H9 (cell line): ENCODE measurements around the gene TOR3A. TPM values are rescaled to one million over a fixed set of nuclear protein-coding genes. Genes with fewer than 3 reads are reported as not detected.

Experiments
- DNase-seq: peaks from one replicate; pipeline ENCODE4 v3.0.0-alpha.2; 2017
- H2AFZ ChIP-seq: one replicate; pipeline ENCODE4 v1.6.1; 2013; ENCODE audit warnings: mild to moderate bottlenecking, low read length, control low read depth, moderate library complexity
- H2AK5ac ChIP-seq: 2 replicates; pipeline ENCODE4 v1.6.1; 2013; ENCODE audit warnings: low read length, control low read depth, mixed read lengths; ENCODE audit not compliant: insufficient read length
- H2BK120ac ChIP-seq: one replicate; pipeline ENCODE4 v1.6.1; 2013; ENCODE audit warnings: low read depth, mild to moderate bottlenecking, low read length, control low read depth, inconsistent platforms; ENCODE audit not compliant: poor library complexity, severe bottlenecking
- H2BK12ac ChIP-seq: 2 replicates; pipeline ENCODE4 v1.6.1; 2013; ENCODE audit warnings: low read length, control low read depth, mixed read lengths, low read depth; ENCODE audit not compliant: insufficient read length
- H2BK15ac ChIP-seq: 2 replicates; pipeline ENCODE4 v1.6.1; 2013; ENCODE audit warnings: low read depth, low read length, control low read depth
- H2BK20ac ChIP-seq: one replicate; pipeline ENCODE4 v1.6.1; 2013; ENCODE audit warnings: low read depth, mild to moderate bottlenecking, low read length, control low read depth, inconsistent platforms; ENCODE audit not compliant: poor library complexity, severe bottlenecking
- H2BK5ac ChIP-seq: 2 replicates; pipeline ENCODE4 v1.6.1; 2013; ENCODE audit warnings: low read length, control low read depth, mixed read lengths; ENCODE audit not compliant: insufficient read length
- H3K14ac ChIP-seq: 2 replicates; pipeline ENCODE4 v1.6.1; 2013; ENCODE audit warnings: low read length, control low read depth; ENCODE audit not compliant: insufficient read depth
- H3K18ac ChIP-seq: 2 replicates; pipeline ENCODE4 v1.6.1; 2013; ENCODE audit warnings: low read depth, mild to moderate bottlenecking, mixed read lengths, low read length, control low read depth; ENCODE audit not compliant: insufficient read length
- H3K23ac ChIP-seq: 2 replicates; pipeline ENCODE4 v1.6.1; 2013; ENCODE audit warnings: low read length, control low read depth, mixed read lengths, low read depth; ENCODE audit not compliant: insufficient read length
- H3K23me2 ChIP-seq: 2 replicates; pipeline ENCODE4 v1.6.1; 2013; ENCODE audit warnings: low read depth, mild to moderate bottlenecking, mixed read lengths, low read length, control low read depth; ENCODE audit not compliant: insufficient read length, poor library complexity, severe bottlenecking
- H3K27ac ChIP-seq: 2 replicates; pipeline ENCODE4 v1.5.1; 2013; ENCODE audit warnings: low read length, control low read depth, mixed read lengths, low read depth; ENCODE audit not compliant: insufficient read length
- H3K27me3 ChIP-seq: 2 replicates; pipeline ENCODE4 v1.6.1; 2013; ENCODE audit warnings: low read length, control low read depth, inconsistent platforms; ENCODE audit not compliant: insufficient read depth
- H3K4ac ChIP-seq: 2 replicates; pipeline ENCODE4 v1.6.1; 2013; ENCODE audit warnings: low read depth, mild to moderate bottlenecking, control low read depth, inconsistent platforms, low read length, moderate library complexity
- H3K4me1 ChIP-seq: 2 replicates; pipeline ENCODE4 v1.6.1; 2013; ENCODE audit warnings: low read length, control low read depth, inconsistent platforms; ENCODE audit not compliant: insufficient read depth
- H3K4me2 ChIP-seq: 2 replicates; pipeline ENCODE4 v1.6.1; 2013; ENCODE audit warnings: low read length, control low read depth, mixed read lengths; ENCODE audit not compliant: insufficient read length, insufficient read depth
- H3K56ac ChIP-seq: 2 replicates; pipeline ENCODE4 v1.6.1; 2013; ENCODE audit warnings: low read depth, mild to moderate bottlenecking, mixed read lengths, low read length, control low read depth; ENCODE audit not compliant: insufficient read length
- H3K79me1 ChIP-seq: 2 replicates; pipeline ENCODE4 v1.6.1; 2013; ENCODE audit warnings: low read depth, mild to moderate bottlenecking, moderate library complexity, low read length, control low read depth, inconsistent platforms; ENCODE audit not compliant: insufficient read depth, poor library complexity, severe bottlenecking
- H3K79me2 ChIP-seq: 2 replicates; pipeline ENCODE4 v1.6.1; 2013; ENCODE audit warnings: low read length, control low read depth, inconsistent platforms; ENCODE audit not compliant: insufficient read depth
- H3K9ac ChIP-seq: 2 replicates; pipeline ENCODE4 v1.6.1; 2013; ENCODE audit warnings: low read length, control low read depth, mixed read lengths; ENCODE audit not compliant: insufficient read length; ENCODE audit errors: extremely low read depth
- H3K9me3 ChIP-seq: one replicate; pipeline ENCODE4 v1.6.1; 2013; ENCODE audit warnings: low read depth, low read length, inconsistent platforms; ENCODE audit not compliant: control insufficient read depth
- H3T11ph ChIP-seq: one replicate; pipeline ENCODE4 v1.6.1; 2013; ENCODE audit warnings: mild to moderate bottlenecking, low read length, control low read depth, inconsistent platforms
- H4K20me1 ChIP-seq: one replicate; pipeline ENCODE4 v1.6.1; 2013; ENCODE audit not compliant: control insufficient read depth, insufficient read length, insufficient read depth
- H4K5ac ChIP-seq: 2 replicates; pipeline ENCODE4 v1.6.1; 2013; ENCODE audit warnings: low read depth, mild to moderate bottlenecking, mixed read lengths, low read length, control low read depth; ENCODE audit not compliant: insufficient read length
- H4K8ac ChIP-seq: replicated peaks from 2 replicates; pipeline ENCODE4 v1.6.1; 2013; ENCODE audit warnings: low read length, control low read depth, mixed read lengths, low read depth; ENCODE audit not compliant: insufficient read length
- H4K91ac ChIP-seq: 2 replicates; pipeline ENCODE4 v1.6.1; 2013; ENCODE audit warnings: low read depth, mild to moderate bottlenecking, moderate library complexity, mixed read lengths, low read length, control low read depth; ENCODE audit not compliant: insufficient read length
- H3K27ac Mint-ChIP-seq, 3 experiments: 2 replicates in 2 of 3; 3 replicates in 1 of 3; pipeline ENCODE4 v1.8.0; 2020 to 2021; ENCODE audit warnings: mixed read lengths in 3 of 3, mild to moderate bottlenecking in 1 of 3, moderate library complexity in 1 of 3
- H3K27me3 Mint-ChIP-seq: 2 replicates; pipeline ENCODE4 v1.8.0; 2021; ENCODE audit warnings: low read depth, mild to moderate bottlenecking, moderate library complexity, mixed read lengths
- H3K36me3 Mint-ChIP-seq, 3 experiments: 2 replicates in 2 of 3; 3 replicates in 1 of 3; pipeline ENCODE4 v1.8.0; 2020 to 2021; ENCODE audit warnings: low read depth in 3 of 3, mixed read lengths in 3 of 3; ENCODE audit not compliant: insufficient read depth in 1 of 3
- H3K4me1 Mint-ChIP-seq, 2 experiments: 2 replicates each; pipeline ENCODE4 v1.8.0; 2020; ENCODE audit warnings: mixed read lengths in 2 of 2
- H3K4me3 Mint-ChIP-seq, 2 experiments: 2 replicates in 1 of 2; 3 replicates in 1 of 2; pipeline ENCODE4 v1.8.0; 2020 to 2021; ENCODE audit warnings: mild to moderate bottlenecking in 2 of 2, mixed read lengths in 2 of 2, moderate library complexity in 1 of 2
- H3K9me3 Mint-ChIP-seq, 2 experiments: 2 replicates in 1 of 2; 3 replicates in 1 of 2; pipeline ENCODE4 v1.8.0; 2020; ENCODE audit warnings: mild to moderate bottlenecking in 2 of 2, mixed read lengths in 2 of 2, moderate library complexity in 1 of 2
- WGBS: extraction: QIAGEN DNeasy Blood & Tissue Kit; methylation state at CpG from one replicate; pipeline ENCODE4 v1.1.7; 2013; ENCODE audit warnings: missing lambda C conversion rate, low lambda C conversion rate, mixed read lengths; ENCODE audit not compliant: insufficient read length; ENCODE audit errors: extremely low coverage; 5-methylcytosine and 5-hydroxymethylcytosine counted together
- total RNA-seq: library from RNA; stranded (reverse); gene quantifications from 2 replicates; pipeline ENCODE4 v1.2.1, GENCODE V29; 2021
- TF ChIP-seq, protein P1 (sequence below): fragments of 200-600 bp; sonication (generic); conservative IDR thresholded peaks from 3 replicates; pipeline ENCODE4 v1.8.0; 2021; ENCODE audit warnings: antibody characterized with exemption, mild to moderate bottlenecking

Gene TOR3A
- total RNA-seq, 1 experiment from 2014 or later: 27.3 TPM

DNA sequence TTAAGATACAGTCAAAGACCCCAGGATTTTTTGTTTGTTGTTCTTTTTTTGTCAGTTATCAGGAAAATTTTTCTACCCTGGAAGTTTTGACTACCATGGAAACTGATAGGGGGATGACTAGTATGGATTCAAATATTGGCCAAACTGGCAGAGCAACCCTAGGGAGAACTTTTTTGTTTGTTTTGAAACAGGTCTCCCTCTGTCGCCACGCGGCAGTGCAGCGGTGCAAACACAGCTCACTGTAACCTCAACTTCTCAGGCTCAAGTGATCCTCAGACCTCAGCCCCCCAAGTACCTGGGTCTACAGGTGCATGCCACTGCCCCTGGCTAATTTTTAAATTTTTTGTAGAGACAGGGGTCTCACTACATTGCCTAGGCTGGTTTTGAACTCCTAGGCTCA, 46.6 kb downstream of the TOR3A start:
- H3K27ac Mint-ChIP-seq: peak overlapping the region in 1 of 3 experiments; percentile 14; a peak in 1 of 7 replicates
- WGBS: no CpG with 5 or more reads among the region's 4 CpGs
- Histone ChIP-seq H3K14ac (no peak overlapping the region), H3K23ac (no peak overlapping the region), H3K56ac (no peak overlapping the region), H2BK15ac (no peak overlapping the region), H2BK12ac (no peak overlapping the region), H3K79me1 (no peaks in the 10 kb centered on the region), H3K18ac (no peak overlapping the region), H4K20me1 (no peaks in the 10 kb centered on the region), H2AK5ac (no peak overlapping the region), H3K9ac (no peak overlapping the region), H3K9me3 (no peaks in the 10 kb centered on the region), H2AFZ (no peak overlapping the region), H2BK120ac (no peak overlapping the region), H3K23me2 (no peaks in the 10 kb centered on the region), H3K79me2 (no peaks in the 10 kb centered on the region), H2BK20ac (no peak overlapping the region), H3K4me2 (no peak overlapping the region), H3T11ph (no peak overlapping the region), H4K8ac (no peak overlapping the region), H2BK5ac (no peak overlapping the region), H4K91ac (no peak overlapping the region), H3K27me3 (no peaks in the 10 kb centered on the region), H3K4me1 (no peaks in the 10 kb centered on the region), H4K5ac (no peak overlapping the region), H3K27ac (no peak overlapping the region), H3K4ac (no peak overlapping the region)
- H3K9me3 Mint-ChIP-seq: no peaks in the 10 kb centered on the region
- no peak for DNase-seq
- no peak overlapping the region for H3K4me3 Mint-ChIP-seq
- TF ChIP-seq, protein P1, sequence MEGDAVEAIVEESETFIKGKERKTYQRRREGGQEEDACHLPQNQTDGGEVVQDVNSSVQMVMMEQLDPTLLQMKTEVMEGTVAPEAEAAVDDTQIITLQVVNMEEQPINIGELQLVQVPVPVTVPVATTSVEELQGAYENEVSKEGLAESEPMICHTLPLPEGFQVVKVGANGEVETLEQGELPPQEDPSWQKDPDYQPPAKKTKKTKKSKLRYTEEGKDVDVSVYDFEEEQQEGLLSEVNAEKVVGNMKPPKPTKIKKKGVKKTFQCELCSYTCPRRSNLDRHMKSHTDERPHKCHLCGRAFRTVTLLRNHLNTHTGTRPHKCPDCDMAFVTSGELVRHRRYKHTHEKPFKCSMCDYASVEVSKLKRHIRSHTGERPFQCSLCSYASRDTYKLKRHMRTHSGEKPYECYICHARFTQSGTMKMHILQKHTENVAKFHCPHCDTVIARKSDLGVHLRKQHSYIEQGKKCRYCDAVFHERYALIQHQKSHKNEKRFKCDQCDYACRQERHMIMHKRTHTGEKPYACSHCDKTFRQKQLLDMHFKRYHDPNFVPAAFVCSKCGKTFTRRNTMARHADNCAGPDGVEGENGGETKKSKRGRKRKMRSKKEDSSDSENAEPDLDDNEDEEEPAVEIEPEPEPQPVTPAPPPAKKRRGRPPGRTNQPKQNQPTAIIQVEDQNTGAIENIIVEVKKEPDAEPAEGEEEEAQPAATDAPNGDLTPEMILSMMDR: no peak
- H3K36me3 Mint-ChIP-seq: peaks cover 4 to 20% (median 17%) of the 10 kb centered on the region in 3 experiments; a peak in 6 of 7 replicates
- H3K27me3 Mint-ChIP-seq: no peaks in the 10 kb centered on the region
- H3K4me1 Mint-ChIP-seq: no peaks in the 10 kb centered on the region
